H9 (cell line): Measurements from ENCODE around the gene KCND1. TPM values are rescaled to one million over a fixed set of nuclear protein-coding genes. Genes with fewer than 3 reads are reported as not detected.

Source experiments
- DNase-seq: peaks from one replicate; pipeline ENCODE4 v3.0.0-alpha.2; 2017
- H2AFZ ChIP-seq: one replicate; pipeline ENCODE4 v1.6.1; 2013; ENCODE audit warnings: mild to moderate bottlenecking, low read length, control low read depth, moderate library complexity
- H2AK5ac ChIP-seq: 2 replicates; pipeline ENCODE4 v1.6.1; 2013; ENCODE audit warnings: low read length, control low read depth, mixed read lengths; ENCODE audit not compliant: insufficient read length
- H2BK120ac ChIP-seq: one replicate; pipeline ENCODE4 v1.6.1; 2013; ENCODE audit warnings: low read depth, mild to moderate bottlenecking, low read length, control low read depth, inconsistent platforms; ENCODE audit not compliant: poor library complexity, severe bottlenecking
- H2BK12ac ChIP-seq: 2 replicates; pipeline ENCODE4 v1.6.1; 2013; ENCODE audit warnings: low read length, control low read depth, mixed read lengths, low read depth; ENCODE audit not compliant: insufficient read length
- H2BK15ac ChIP-seq: 2 replicates; pipeline ENCODE4 v1.6.1; 2013; ENCODE audit warnings: low read depth, low read length, control low read depth
- H2BK20ac ChIP-seq: one replicate; pipeline ENCODE4 v1.6.1; 2013; ENCODE audit warnings: low read depth, mild to moderate bottlenecking, low read length, control low read depth, inconsistent platforms; ENCODE audit not compliant: poor library complexity, severe bottlenecking
- H2BK5ac ChIP-seq: 2 replicates; pipeline ENCODE4 v1.6.1; 2013; ENCODE audit warnings: low read length, control low read depth, mixed read lengths; ENCODE audit not compliant: insufficient read length
- H3K14ac ChIP-seq: 2 replicates; pipeline ENCODE4 v1.6.1; 2013; ENCODE audit warnings: low read length, control low read depth; ENCODE audit not compliant: insufficient read depth
- H3K18ac ChIP-seq: 2 replicates; pipeline ENCODE4 v1.6.1; 2013; ENCODE audit warnings: low read depth, mild to moderate bottlenecking, mixed read lengths, low read length, control low read depth; ENCODE audit not compliant: insufficient read length
- H3K23ac ChIP-seq: 2 replicates; pipeline ENCODE4 v1.6.1; 2013; ENCODE audit warnings: low read length, control low read depth, mixed read lengths, low read depth; ENCODE audit not compliant: insufficient read length
- H3K23me2 ChIP-seq: 2 replicates; pipeline ENCODE4 v1.6.1; 2013; ENCODE audit warnings: low read depth, mild to moderate bottlenecking, mixed read lengths, low read length, control low read depth; ENCODE audit not compliant: insufficient read length, poor library complexity, severe bottlenecking
- H3K27ac ChIP-seq: 2 replicates; pipeline ENCODE4 v1.5.1; 2013; ENCODE audit warnings: low read length, control low read depth, mixed read lengths, low read depth; ENCODE audit not compliant: insufficient read length
- H3K27me3 ChIP-seq: 2 replicates; pipeline ENCODE4 v1.6.1; 2013; ENCODE audit warnings: low read length, control low read depth, inconsistent platforms; ENCODE audit not compliant: insufficient read depth
- H3K4ac ChIP-seq: 2 replicates; pipeline ENCODE4 v1.6.1; 2013; ENCODE audit warnings: low read depth, mild to moderate bottlenecking, control low read depth, inconsistent platforms, low read length, moderate library complexity
- H3K4me1 ChIP-seq: 2 replicates; pipeline ENCODE4 v1.6.1; 2013; ENCODE audit warnings: low read length, control low read depth, inconsistent platforms; ENCODE audit not compliant: insufficient read depth
- H3K4me2 ChIP-seq: 2 replicates; pipeline ENCODE4 v1.6.1; 2013; ENCODE audit warnings: low read length, control low read depth, mixed read lengths; ENCODE audit not compliant: insufficient read length, insufficient read depth
- H3K56ac ChIP-seq: 2 replicates; pipeline ENCODE4 v1.6.1; 2013; ENCODE audit warnings: low read depth, mild to moderate bottlenecking, mixed read lengths, low read length, control low read depth; ENCODE audit not compliant: insufficient read length
- H3K79me1 ChIP-seq: 2 replicates; pipeline ENCODE4 v1.6.1; 2013; ENCODE audit warnings: low read depth, mild to moderate bottlenecking, moderate library complexity, low read length, control low read depth, inconsistent platforms; ENCODE audit not compliant: insufficient read depth, poor library complexity, severe bottlenecking
- H3K79me2 ChIP-seq: 2 replicates; pipeline ENCODE4 v1.6.1; 2013; ENCODE audit warnings: low read length, control low read depth, inconsistent platforms; ENCODE audit not compliant: insufficient read depth
- H3K9ac ChIP-seq: 2 replicates; pipeline ENCODE4 v1.6.1; 2013; ENCODE audit warnings: low read length, control low read depth, mixed read lengths; ENCODE audit not compliant: insufficient read length; ENCODE audit errors: extremely low read depth
- H3K9me3 ChIP-seq: one replicate; pipeline ENCODE4 v1.6.1; 2013; ENCODE audit warnings: low read depth, low read length, inconsistent platforms; ENCODE audit not compliant: control insufficient read depth
- H3T11ph ChIP-seq: one replicate; pipeline ENCODE4 v1.6.1; 2013; ENCODE audit warnings: mild to moderate bottlenecking, low read length, control low read depth, inconsistent platforms
- H4K20me1 ChIP-seq: one replicate; pipeline ENCODE4 v1.6.1; 2013; ENCODE audit not compliant: control insufficient read depth, insufficient read length, insufficient read depth
- H4K5ac ChIP-seq: 2 replicates; pipeline ENCODE4 v1.6.1; 2013; ENCODE audit warnings: low read depth, mild to moderate bottlenecking, mixed read lengths, low read length, control low read depth; ENCODE audit not compliant: insufficient read length
- H4K8ac ChIP-seq: replicated peaks from 2 replicates; pipeline ENCODE4 v1.6.1; 2013; ENCODE audit warnings: low read length, control low read depth, mixed read lengths, low read depth; ENCODE audit not compliant: insufficient read length
- H4K91ac ChIP-seq: 2 replicates; pipeline ENCODE4 v1.6.1; 2013; ENCODE audit warnings: low read depth, mild to moderate bottlenecking, moderate library complexity, mixed read lengths, low read length, control low read depth; ENCODE audit not compliant: insufficient read length
- H3K27ac Mint-ChIP-seq, 3 experiments: 2 replicates in 2 of 3; 3 replicates in 1 of 3; pipeline ENCODE4 v1.8.0; 2020 to 2021; ENCODE audit warnings: mixed read lengths in 3 of 3, mild to moderate bottlenecking in 1 of 3, moderate library complexity in 1 of 3
- H3K27me3 Mint-ChIP-seq: 2 replicates; pipeline ENCODE4 v1.8.0; 2021; ENCODE audit warnings: low read depth, mild to moderate bottlenecking, moderate library complexity, mixed read lengths
- H3K36me3 Mint-ChIP-seq, 3 experiments: 2 replicates in 2 of 3; 3 replicates in 1 of 3; pipeline ENCODE4 v1.8.0; 2020 to 2021; ENCODE audit warnings: low read depth in 3 of 3, mixed read lengths in 3 of 3; ENCODE audit not compliant: insufficient read depth in 1 of 3
- H3K4me1 Mint-ChIP-seq, 2 experiments: 2 replicates each; pipeline ENCODE4 v1.8.0; 2020; ENCODE audit warnings: mixed read lengths in 2 of 2
- H3K4me3 Mint-ChIP-seq, 2 experiments: 2 replicates in 1 of 2; 3 replicates in 1 of 2; pipeline ENCODE4 v1.8.0; 2020 to 2021; ENCODE audit warnings: mild to moderate bottlenecking in 2 of 2, mixed read lengths in 2 of 2, moderate library complexity in 1 of 2
- H3K9me3 Mint-ChIP-seq, 2 experiments: 2 replicates in 1 of 2; 3 replicates in 1 of 2; pipeline ENCODE4 v1.8.0; 2020; ENCODE audit warnings: mild to moderate bottlenecking in 2 of 2, mixed read lengths in 2 of 2, moderate library complexity in 1 of 2
- WGBS: extraction: QIAGEN DNeasy Blood & Tissue Kit; methylation state at CpG from one replicate; pipeline ENCODE4 v1.1.7; 2013; ENCODE audit warnings: missing lambda C conversion rate, low lambda C conversion rate, mixed read lengths; ENCODE audit not compliant: insufficient read length; ENCODE audit errors: extremely low coverage; 5-methylcytosine and 5-hydroxymethylcytosine counted together
- total RNA-seq: library from RNA; stranded (reverse); gene quantifications from 2 replicates; pipeline ENCODE4 v1.2.1, GENCODE V29; 2021
- TF ChIP-seq, protein P1 (sequence below): fragments of 200-600 bp; sonication (generic); conservative IDR thresholded peaks from 3 replicates; pipeline ENCODE4 v1.8.0; 2021; ENCODE audit warnings: antibody characterized with exemption, mild to moderate bottlenecking

The KCND1 gene
- total RNA-seq, 1 experiment from 2014 or later, result 5.7 TPM

DNA sequence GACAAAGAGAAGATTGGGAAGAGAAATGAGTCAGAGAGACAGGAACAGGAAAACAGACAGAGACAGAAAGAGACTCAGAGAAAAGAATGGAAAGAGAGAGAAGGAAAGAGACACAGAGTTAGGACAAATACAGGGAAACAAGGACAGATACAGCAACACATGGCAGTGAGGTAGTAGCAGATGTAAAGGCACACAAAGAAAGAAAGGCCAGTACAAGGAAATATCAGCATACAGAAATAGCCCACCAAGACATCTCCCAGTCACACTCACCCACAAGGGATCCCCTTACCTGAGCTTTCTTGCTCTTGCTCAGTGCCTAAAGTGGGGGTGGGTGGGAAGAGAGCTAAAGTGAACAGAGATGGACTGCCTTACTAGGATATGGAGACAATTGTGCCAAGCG is 26.2 kb upstream of the KCND1 start:
- H3K27me3 ChIP-seq, result no peaks in the 10 kb centered on the region
- H2BK15ac ChIP-seq, result no peak overlapping the region
- no peak overlapping the region for H2AFZ ChIP-seq
- H3K56ac ChIP-seq, result no peak overlapping the region
- no peak overlapping the region for H3K4me2 ChIP-seq
- no peak overlapping the region for H3K4me3 Mint-ChIP-seq
- WGBS, result no CpG with 5 or more reads among the region's 1 CpG
- H3K9me3 ChIP-seq, result no peaks in the 10 kb centered on the region
- no peak overlapping the region for H2BK120ac ChIP-seq
- peaks cover 2% of the 10 kb centered on the region for H4K20me1 ChIP-seq
- H4K5ac ChIP-seq, result no peak overlapping the region
- no peak overlapping the region for H3T11ph ChIP-seq
- peaks cover 2% of the 10 kb centered on the region; the same call in 1 of the 2 replicates for H3K79me2 ChIP-seq
- H3K27me3 Mint-ChIP-seq, result no peaks in the 10 kb centered on the region; the same call in 1 of the 2 replicates
- H3K27ac Mint-ChIP-seq, result no peak overlapping the region
- no peak overlapping the region for H3K23ac ChIP-seq
- no peak overlapping the region for H4K8ac ChIP-seq
- H3K18ac ChIP-seq, result no peak overlapping the region
- H3K36me3 Mint-ChIP-seq, result peaks cover 49 to 70% (median 70%) of the 10 kb centered on the region in 3 experiments
- H3K14ac ChIP-seq, result no peak overlapping the region
- no peaks in the 10 kb centered on the region for H3K4me1 ChIP-seq
- no peaks in the 10 kb centered on the region for H3K23me2 ChIP-seq
- no peak overlapping the region for H3K9ac ChIP-seq
- no peak overlapping the region for H2BK5ac ChIP-seq
- H4K91ac ChIP-seq, result no peak overlapping the region
- no peak for DNase-seq
- H2BK12ac ChIP-seq, result no peak overlapping the region
- TF ChIP-seq, protein P1, sequence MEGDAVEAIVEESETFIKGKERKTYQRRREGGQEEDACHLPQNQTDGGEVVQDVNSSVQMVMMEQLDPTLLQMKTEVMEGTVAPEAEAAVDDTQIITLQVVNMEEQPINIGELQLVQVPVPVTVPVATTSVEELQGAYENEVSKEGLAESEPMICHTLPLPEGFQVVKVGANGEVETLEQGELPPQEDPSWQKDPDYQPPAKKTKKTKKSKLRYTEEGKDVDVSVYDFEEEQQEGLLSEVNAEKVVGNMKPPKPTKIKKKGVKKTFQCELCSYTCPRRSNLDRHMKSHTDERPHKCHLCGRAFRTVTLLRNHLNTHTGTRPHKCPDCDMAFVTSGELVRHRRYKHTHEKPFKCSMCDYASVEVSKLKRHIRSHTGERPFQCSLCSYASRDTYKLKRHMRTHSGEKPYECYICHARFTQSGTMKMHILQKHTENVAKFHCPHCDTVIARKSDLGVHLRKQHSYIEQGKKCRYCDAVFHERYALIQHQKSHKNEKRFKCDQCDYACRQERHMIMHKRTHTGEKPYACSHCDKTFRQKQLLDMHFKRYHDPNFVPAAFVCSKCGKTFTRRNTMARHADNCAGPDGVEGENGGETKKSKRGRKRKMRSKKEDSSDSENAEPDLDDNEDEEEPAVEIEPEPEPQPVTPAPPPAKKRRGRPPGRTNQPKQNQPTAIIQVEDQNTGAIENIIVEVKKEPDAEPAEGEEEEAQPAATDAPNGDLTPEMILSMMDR, result no peak
- H2BK20ac ChIP-seq, result no peak overlapping the region
- peaks cover 0 to 8% of the 10 kb centered on the region in 2 experiments; a peak in 2 of 4 replicates for H3K4me1 Mint-ChIP-seq
- no peak overlapping the region for H3K4ac ChIP-seq
- no peak overlapping the region for H2AK5ac ChIP-seq
- no peak overlapping the region for H3K27ac ChIP-seq
- peaks cover 74 to 81% of the 10 kb centered on the region in 2 experiments for H3K9me3 Mint-ChIP-seq
- peaks cover 2% of the 10 kb centered on the region for H3K79me1 ChIP-seq
